ENCODE measurements around the gene TNNT2. TPM values are rescaled to one million over a fixed set of nuclear protein-coding genes. Genes with fewer than 3 reads are reported as not detected.

The TNNT2 gene
- total RNA-seq, 1 donor from 2014 or later, result 1.9 TPM

DNA sequence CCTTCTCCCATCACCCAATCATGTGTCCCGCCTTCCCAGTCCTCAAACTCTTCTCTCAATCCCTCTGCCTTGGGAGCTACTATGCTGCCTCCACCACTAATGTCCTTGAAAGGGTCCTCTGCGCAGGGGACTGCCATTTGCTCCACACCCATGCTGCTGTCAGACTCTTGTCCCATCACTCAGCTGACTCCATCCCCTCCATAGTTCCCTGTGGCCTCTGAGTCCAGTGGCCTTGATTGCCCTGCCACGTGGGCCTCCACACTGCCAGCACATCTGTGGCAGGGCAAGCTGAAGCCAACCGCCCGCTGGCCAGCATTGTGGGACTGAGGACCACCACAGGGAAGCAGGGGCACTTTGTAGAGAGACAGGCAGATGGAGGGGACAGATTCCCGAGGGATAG, 1.3 kb upstream of the TNNT2 start:
- peaks cover 12% of the 10 kb centered on the region for H3K4me1 Mint-ChIP-seq (ENCODE audit: low read depth)
- H3K4me3 Mint-ChIP-seq (ENCODE audit: low read depth), result no peak overlapping the region
- TF ChIP-seq, protein P1, sequence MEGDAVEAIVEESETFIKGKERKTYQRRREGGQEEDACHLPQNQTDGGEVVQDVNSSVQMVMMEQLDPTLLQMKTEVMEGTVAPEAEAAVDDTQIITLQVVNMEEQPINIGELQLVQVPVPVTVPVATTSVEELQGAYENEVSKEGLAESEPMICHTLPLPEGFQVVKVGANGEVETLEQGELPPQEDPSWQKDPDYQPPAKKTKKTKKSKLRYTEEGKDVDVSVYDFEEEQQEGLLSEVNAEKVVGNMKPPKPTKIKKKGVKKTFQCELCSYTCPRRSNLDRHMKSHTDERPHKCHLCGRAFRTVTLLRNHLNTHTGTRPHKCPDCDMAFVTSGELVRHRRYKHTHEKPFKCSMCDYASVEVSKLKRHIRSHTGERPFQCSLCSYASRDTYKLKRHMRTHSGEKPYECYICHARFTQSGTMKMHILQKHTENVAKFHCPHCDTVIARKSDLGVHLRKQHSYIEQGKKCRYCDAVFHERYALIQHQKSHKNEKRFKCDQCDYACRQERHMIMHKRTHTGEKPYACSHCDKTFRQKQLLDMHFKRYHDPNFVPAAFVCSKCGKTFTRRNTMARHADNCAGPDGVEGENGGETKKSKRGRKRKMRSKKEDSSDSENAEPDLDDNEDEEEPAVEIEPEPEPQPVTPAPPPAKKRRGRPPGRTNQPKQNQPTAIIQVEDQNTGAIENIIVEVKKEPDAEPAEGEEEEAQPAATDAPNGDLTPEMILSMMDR (IDR thresholded peaks at IDR 0.05; ENCODE audit: unreplicated experiment), result no peak
- H3K36me3 Mint-ChIP-seq (ENCODE audit: insufficient read depth), result peaks cover 5% of the 10 kb centered on the region
- DNase-seq (ENCODE audit: low spot score, unreplicated experiment), result no peak
- H3K9me3 Mint-ChIP-seq (ENCODE audit: low read depth), result no peaks in the 10 kb centered on the region
- no peak overlapping the region for H3K27ac Mint-ChIP-seq
- peaks cover 15% of the 10 kb centered on the region for H3K27me3 Mint-ChIP-seq

DNA sequence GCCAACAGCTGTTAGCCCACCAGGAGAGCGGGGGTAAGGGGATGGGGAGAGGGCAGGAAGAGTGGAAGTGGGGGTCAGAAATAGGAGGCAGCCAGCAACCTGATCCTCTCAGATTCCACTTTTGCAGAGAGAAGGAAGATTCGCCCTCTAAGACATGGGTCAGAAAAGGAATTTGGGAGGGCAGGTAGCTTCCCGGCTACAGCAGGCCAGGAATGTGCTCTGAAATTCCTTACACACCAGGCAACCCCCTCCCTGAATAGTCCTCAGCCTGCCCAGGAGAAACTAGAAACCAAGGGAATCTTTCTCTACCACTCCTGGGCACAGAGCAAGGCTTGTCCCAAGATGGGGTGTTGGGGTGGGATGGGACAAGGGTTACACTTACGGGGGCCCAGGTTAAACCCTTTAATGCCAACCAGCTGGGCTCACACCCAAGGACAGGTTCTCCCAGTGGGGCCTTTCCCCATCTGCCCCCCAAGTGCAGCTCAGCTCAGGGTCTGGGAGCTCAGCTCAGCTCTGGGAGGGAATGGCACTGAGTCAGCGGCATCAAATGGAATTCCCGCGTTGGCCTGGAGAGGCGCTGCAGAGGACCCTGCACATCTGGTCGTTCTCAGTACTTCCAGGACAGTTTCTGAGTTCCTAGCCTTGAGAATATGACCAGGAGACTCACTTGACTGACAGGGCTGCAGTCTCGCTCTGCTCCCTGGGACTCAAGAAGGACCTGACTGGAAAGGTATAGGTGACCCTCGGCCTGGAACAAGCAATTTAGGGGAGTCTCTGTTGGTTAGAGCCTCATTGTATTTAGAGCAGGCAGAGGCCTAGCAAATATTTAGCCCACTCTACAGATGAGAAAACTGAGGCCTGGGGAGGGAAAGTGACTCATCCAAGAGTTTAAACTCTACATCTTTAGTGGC, 761 bp downstream of the TNNT2 start:
- peak; percentile 49 for DNase-seq (ENCODE audit: low spot score, unreplicated experiment)
- Mint-ChIP-seq H3K4me1 (ENCODE audit: low read depth) (peaks cover 12% of the 10 kb centered on the region), H3K9me3 (ENCODE audit: low read depth) (no peaks in the 10 kb centered on the region), H3K4me3 (ENCODE audit: low read depth) (no peak overlapping the region), H3K36me3 (ENCODE audit: insufficient read depth) (peaks cover 5% of the 10 kb centered on the region), H3K27ac (peak overlapping the region; percentile 24), H3K27me3 (peaks cover 31% of the 10 kb centered on the region)
- TF ChIP-seq, protein P1 (IDR thresholded peaks at IDR 0.05; ENCODE audit: unreplicated experiment), result peak; percentile 73

DNA sequence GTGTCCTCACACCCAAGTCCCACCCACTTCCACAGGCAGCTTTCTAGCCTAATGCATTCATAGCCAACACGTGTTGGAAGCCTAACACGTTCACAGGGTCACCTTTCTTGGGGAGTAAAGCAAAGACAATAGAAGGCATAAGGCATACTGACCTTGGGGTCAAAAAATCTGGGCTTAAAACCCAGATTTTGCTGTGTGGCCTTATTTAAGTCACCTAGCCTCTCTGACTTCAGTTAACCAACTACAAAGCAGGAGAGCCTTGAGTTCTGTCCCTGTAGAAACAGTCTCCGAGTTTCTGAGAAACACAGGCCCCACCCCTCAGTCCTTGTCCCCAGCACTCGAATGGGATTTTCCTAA, 1.4 kb downstream of the TNNT2 start:
- no peaks in the 10 kb centered on the region for H3K9me3 Mint-ChIP-seq (ENCODE audit: low read depth)
- peaks cover 37% of the 10 kb centered on the region for H3K27me3 Mint-ChIP-seq
- peaks cover 1% of the 10 kb centered on the region for H3K36me3 Mint-ChIP-seq (ENCODE audit: insufficient read depth)
- peaks cover 10% of the 10 kb centered on the region for H3K4me1 Mint-ChIP-seq (ENCODE audit: low read depth)
- TF ChIP-seq, protein P1 (IDR thresholded peaks at IDR 0.05; ENCODE audit: unreplicated experiment), result no peak
- H3K4me3 Mint-ChIP-seq (ENCODE audit: low read depth), result no peak overlapping the region
- no peak overlapping the region for H3K27ac Mint-ChIP-seq
- DNase-seq (ENCODE audit: low spot score, unreplicated experiment), result no peak

DNA sequence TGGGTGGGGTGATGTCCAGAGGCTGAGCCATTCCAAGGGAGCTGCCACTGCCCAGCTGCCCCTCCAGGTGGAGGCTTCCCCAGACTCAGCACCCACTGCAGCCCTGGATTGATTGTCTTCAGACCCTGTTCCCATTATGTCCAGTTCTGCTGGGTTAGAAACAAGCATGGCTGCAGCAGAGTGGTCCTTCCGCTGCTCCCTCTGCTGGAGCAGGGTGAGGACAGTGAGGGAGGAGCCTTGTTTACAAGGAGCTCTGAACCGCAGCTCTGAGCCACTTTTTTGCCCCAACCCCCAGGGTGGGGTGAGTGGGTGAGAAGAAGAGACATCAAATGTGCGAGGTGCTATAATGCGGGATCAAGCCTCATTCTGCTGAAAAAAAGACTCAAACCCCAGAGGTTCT, 2.3 kb downstream of the TNNT2 start:
- Mint-ChIP-seq H3K36me3 (ENCODE audit: insufficient read depth) (no peaks in the 10 kb centered on the region), H3K27ac (peak overlapping the region; percentile 52), H3K4me1 (ENCODE audit: low read depth) (peaks cover 9% of the 10 kb centered on the region), H3K4me3 (ENCODE audit: low read depth) (no peak overlapping the region), H3K27me3 (peaks cover 43% of the 10 kb centered on the region), H3K9me3 (ENCODE audit: low read depth) (no peaks in the 10 kb centered on the region)
- no peak for DNase-seq (ENCODE audit: low spot score, unreplicated experiment)
- TF ChIP-seq, protein P1 (IDR thresholded peaks at IDR 0.05; ENCODE audit: unreplicated experiment), result no peak

DNA sequence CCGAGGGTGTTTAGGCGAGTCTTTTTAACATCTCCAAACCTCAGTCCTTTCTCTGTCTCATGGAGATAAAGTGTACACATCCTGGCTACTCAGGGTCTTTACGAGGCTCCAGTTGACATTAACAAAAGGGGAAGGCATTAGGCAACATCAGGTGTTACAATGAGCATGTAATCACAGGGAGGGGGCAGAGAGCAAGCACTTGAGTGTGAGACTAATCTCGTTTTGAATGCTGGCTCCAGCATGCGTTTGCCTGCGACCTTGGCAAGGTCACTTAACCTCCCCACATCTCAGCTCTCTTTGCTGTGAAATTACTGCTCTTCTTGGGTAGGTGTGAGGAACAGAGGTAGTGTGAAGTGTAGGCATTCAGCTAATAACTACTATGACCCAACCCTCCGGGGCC, 3.1 kb downstream of the TNNT2 start:
- H3K9me3 Mint-ChIP-seq (ENCODE audit: low read depth), result no peaks in the 10 kb centered on the region
- no peak overlapping the region for H3K4me3 Mint-ChIP-seq (ENCODE audit: low read depth)
- peaks cover 43% of the 10 kb centered on the region for H3K27me3 Mint-ChIP-seq
- no peak for DNase-seq (ENCODE audit: low spot score, unreplicated experiment)
- H3K27ac Mint-ChIP-seq, result no peak overlapping the region
- peaks cover 9% of the 10 kb centered on the region for H3K4me1 Mint-ChIP-seq (ENCODE audit: low read depth)
- H3K36me3 Mint-ChIP-seq (ENCODE audit: insufficient read depth), result no peaks in the 10 kb centered on the region
- TF ChIP-seq, protein P1 (IDR thresholded peaks at IDR 0.05; ENCODE audit: unreplicated experiment), result no peak

Measured in progenitor cell of endocrine pancreas (in vitro differentiated cells).